Neuronal stem cell (in vitro differentiated cells): ENCODE results near the gene PCDHA10.
A peak's percentile ranks its signal among the peaks of the same experiment; 100 is the strongest.
"Not testable (repeated sequence)": the region's sequence is repeated elsewhere in the genome, so short reads cannot be mapped to it uniquely, and the experiment has no call there.

Source experiments
- DNase-seq: peaks from one replicate; pipeline ENCODE4 v3.0.0-alpha.2; 2013; ENCODE audit warnings: low spot score
- H2AFZ ChIP-seq: one replicate; pipeline ENCODE4 v1.6.1; 2013; ENCODE audit warnings: mild to moderate bottlenecking, low read length, inconsistent platforms
- H2AK5ac ChIP-seq: 2 replicates; pipeline ENCODE4 v1.6.1; 2013; ENCODE audit warnings: low read depth, mild to moderate bottlenecking, inconsistent platforms, low read length, moderate library complexity, mixed read lengths
- H2BK120ac ChIP-seq: 2 replicates; pipeline ENCODE4 v1.6.1; 2013; ENCODE audit warnings: low read depth, mild to moderate bottlenecking, inconsistent platforms, low read length, moderate library complexity, mixed read lengths
- H2BK12ac ChIP-seq: one replicate; pipeline ENCODE4 v1.6.1; 2013; ENCODE audit warnings: low read length, inconsistent platforms
- H2BK15ac ChIP-seq: 2 replicates; pipeline ENCODE4 v1.6.1; 2013; ENCODE audit warnings: mild to moderate bottlenecking, low read length, inconsistent platforms, mixed read lengths
- H2BK5ac ChIP-seq: one replicate; pipeline ENCODE4 v1.6.1; 2013; ENCODE audit warnings: inconsistent platforms, mild to moderate bottlenecking, low read length, moderate library complexity
- H3K14ac ChIP-seq: one replicate; pipeline ENCODE4 v1.6.1; 2013; ENCODE audit warnings: low read length, inconsistent platforms
- H3K18ac ChIP-seq: 2 replicates; pipeline ENCODE4 v1.6.1; 2013; ENCODE audit warnings: low read length, inconsistent platforms
- H3K23ac ChIP-seq: 2 replicates; pipeline ENCODE4 v1.6.1; 2013; ENCODE audit warnings: low read depth, mild to moderate bottlenecking, mixed read lengths, low read length, inconsistent platforms; ENCODE audit not compliant: poor library complexity
- H3K27ac ChIP-seq: replicated peaks from 3 replicates; pipeline ENCODE4 v1.5.1; 2013; ENCODE audit warnings: low read length, inconsistent platforms
- H3K27me3 ChIP-seq, 3 experiments: 2 replicates each; pipeline ENCODE4 v1.6.1; 2013; ENCODE audit warnings: low read length in 3 of 3, mild to moderate bottlenecking in 2 of 3, inconsistent platforms in 1 of 3, low read depth in 1 of 3, mixed read lengths in 1 of 3, moderate library complexity in 1 of 3; ENCODE audit not compliant: control insufficient read depth in 3 of 3, insufficient read depth in 3 of 3
- H3K36me3 ChIP-seq, 2 donors: replicated peaks in 1 of 2; 2 replicates each; pipeline ENCODE4 v1.6.1; 2013; ENCODE audit warnings: low read length in 2 of 2; ENCODE audit not compliant: control insufficient read depth in 2 of 2, insufficient read depth in 2 of 2
- H3K4ac ChIP-seq: 2 replicates; pipeline ENCODE4 v1.6.1; 2013; ENCODE audit warnings: inconsistent platforms, mild to moderate bottlenecking, low read length, moderate library complexity
- H3K4me1 ChIP-seq, 2 donors: 1 replicate in 1 of 2; 2 replicates in 1 of 2; pipeline ENCODE4 v1.6.1; 2013; ENCODE audit warnings: low read length in 2 of 2, low read depth in 1 of 2; ENCODE audit not compliant: control insufficient read depth in 2 of 2, insufficient read depth in 1 of 2
- H3K4me2 ChIP-seq: one replicate; pipeline ENCODE4 v1.6.1; 2013; ENCODE audit warnings: mild to moderate bottlenecking, low read length, inconsistent platforms; ENCODE audit not compliant: insufficient read depth, poor library complexity, severe bottlenecking
- H3K4me3 ChIP-seq, 2 donors: 2 replicates each; pipeline ENCODE4 v1.5.1; 2013; ENCODE audit warnings: low read length in 2 of 2, mild to moderate bottlenecking in 2 of 2, inconsistent platforms in 1 of 2, moderate library complexity in 1 of 2
- H3K79me1 ChIP-seq: one replicate; pipeline ENCODE4 v1.6.1; 2013; ENCODE audit warnings: low read depth, mild to moderate bottlenecking, inconsistent platforms, low read length, moderate library complexity
- H3K9ac ChIP-seq: one replicate; pipeline ENCODE4 v1.6.1; 2013; ENCODE audit warnings: mild to moderate bottlenecking, low read depth, low read length, inconsistent platforms; ENCODE audit not compliant: poor library complexity
- H3K9me3 ChIP-seq, 2 donors: replicated peaks in 1 of 2; 2 replicates each; pipeline versions ENCODE3 to v1.6.1; 2013; ENCODE audit warnings: low read length in 2 of 2, mild to moderate bottlenecking in 2 of 2, inconsistent platforms in 1 of 2, low read depth in 1 of 2, mixed read lengths in 1 of 2, moderate library complexity in 1 of 2; ENCODE audit not compliant: control insufficient read depth in 2 of 2, insufficient read depth in 1 of 2
- H4K8ac ChIP-seq: one replicate; pipeline ENCODE4 v1.6.1; 2013; ENCODE audit warnings: low read depth, mild to moderate bottlenecking, inconsistent platforms, low read length, moderate library complexity
- H4K91ac ChIP-seq: one replicate; pipeline ENCODE4 v1.6.1; 2013; ENCODE audit warnings: low read length, low read depth, mild to moderate bottlenecking, inconsistent platforms; ENCODE audit not compliant: poor library complexity
- WGBS, 2 donors: extraction: QIAGEN DNeasy Blood & Tissue Kit; methylation state at CpG; one replicate each; pipeline ENCODE4 v1.1.7; 2013; ENCODE audit warnings: missing lambda C conversion rate in 2 of 2, mixed read lengths in 1 of 2; ENCODE audit not compliant: insufficient read length in 2 of 2, insufficient replicate concordance in 1 of 2; ENCODE audit errors: extremely low coverage in 2 of 2; 5-methylcytosine and 5-hydroxymethylcytosine counted together

PCDHA10 gene

GRCh38 chr5:140808889-140809291 is 46.8 kb upstream of the PCDHA10 start:
- H3K18ac ChIP-seq, result no peak overlapping the region
- no peak overlapping the region for H3K14ac ChIP-seq
- H2AFZ ChIP-seq, result no peak overlapping the region
- no peak overlapping the region for H2AK5ac ChIP-seq
- H3K4me2 ChIP-seq, result no peak overlapping the region
- H2BK15ac ChIP-seq, result no peak overlapping the region
- no CpG with 5 or more reads among the region's 43 CpGs for WGBS, 2 donors
- peak overlapping the region; percentile 91 for H3K23ac ChIP-seq
- H3K36me3 ChIP-seq, result peaks cover 4 to 10% of the 10 kb centered on the region in 2 donors
- H4K8ac ChIP-seq, result no peak overlapping the region
- no peak for DNase-seq
- peak overlapping the region; percentile 60 for H3K9ac ChIP-seq
- H2BK5ac ChIP-seq, result no peak overlapping the region
- no peak overlapping the region for H3K4ac ChIP-seq
- no peak overlapping the region for H4K91ac ChIP-seq
- H2BK120ac ChIP-seq, result no peak overlapping the region
- no peaks in the 10 kb centered on the region for H3K4me1 ChIP-seq
- H3K27me3 ChIP-seq, result no peaks in the 10 kb centered on the region
- no peak overlapping the region for H2BK12ac ChIP-seq
- peaks cover 12 to 38% of the 10 kb centered on the region in 2 donors for H3K9me3 ChIP-seq
- peaks cover 9% of the 10 kb centered on the region for H3K79me1 ChIP-seq
- no peak overlapping the region for H3K27ac ChIP-seq
- no peak overlapping the region for H3K4me3 ChIP-seq

DNA sequence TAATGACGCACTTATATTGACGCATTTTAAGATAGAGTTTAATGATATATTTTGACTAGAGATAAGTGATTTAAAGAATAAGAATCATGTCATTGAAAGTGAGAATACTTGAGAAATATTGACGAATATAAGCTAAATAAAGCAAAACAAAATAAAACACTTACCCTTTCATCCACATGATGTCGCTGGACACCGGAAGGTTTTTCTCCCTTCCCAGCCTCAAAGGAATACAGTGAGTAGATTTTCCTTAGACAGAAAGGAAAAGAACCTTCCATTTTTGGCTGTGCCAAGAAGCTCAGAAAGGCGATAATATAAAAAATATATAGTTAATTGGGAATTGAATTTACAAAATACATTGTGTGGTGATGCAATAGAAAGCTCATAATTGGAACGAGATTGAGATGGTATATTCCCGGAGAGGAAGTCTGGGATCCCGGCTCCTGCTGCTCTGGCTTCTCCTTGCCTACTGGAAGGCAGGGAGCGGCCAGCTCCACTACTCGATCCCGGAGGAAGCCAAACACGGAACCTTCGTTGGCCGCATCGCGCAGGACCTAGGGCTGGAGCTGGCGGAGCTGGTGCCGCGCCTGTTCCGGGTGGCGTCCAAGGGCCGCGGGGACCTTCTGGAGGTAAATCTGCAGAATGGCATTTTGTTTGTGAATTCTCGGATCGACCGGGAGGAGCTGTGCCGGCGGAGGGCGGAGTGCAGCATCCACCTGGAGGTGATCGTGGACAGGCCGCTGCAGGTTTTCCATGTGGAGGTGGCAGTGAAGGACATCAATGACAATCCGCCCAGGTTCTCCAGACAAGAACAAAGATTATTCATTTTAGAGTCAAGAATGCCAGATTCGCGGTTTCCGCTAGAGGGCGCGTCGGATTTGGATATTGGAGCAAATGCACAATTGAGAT is 34.1 kb upstream of the PCDHA10 start, which contains the start of gene PCDHA5:
Gene PCDHA5 (plus strand): TSS at position 239 of the 906 bp plus-strand sequence.
- no peak within 1 kb of the TSS for H2BK12ac ChIP-seq
- H3K36me3 ChIP-seq, result peaks cover 3 to 44% of the 10 kb centered on the region in 2 donors
- no peak within 1 kb of the TSS for H3K14ac ChIP-seq
- no peak within 1 kb of the TSS for H3K9ac ChIP-seq
- no peaks in the 10 kb centered on the region for H3K27me3 ChIP-seq
- no peak within 1 kb of the TSS for H3K4ac ChIP-seq
- H3K4me2 ChIP-seq, result no peak within 1 kb of the TSS
- H2BK15ac ChIP-seq, result no peak within 1 kb of the TSS
- H3K18ac ChIP-seq, result no peak within 1 kb of the TSS
- peaks cover 10 to 51% of the 10 kb centered on the region in 2 donors for H3K9me3 ChIP-seq
- H2BK5ac ChIP-seq, result no peak within 1 kb of the TSS
- no peak for DNase-seq
- no peak within 1 kb of the TSS for H2BK120ac ChIP-seq
- no peaks in the 10 kb centered on the region for H3K4me1 ChIP-seq
- no peak within 1 kb of the TSS for H2AK5ac ChIP-seq
- peaks cover 4% of the 10 kb centered on the region for H3K79me1 ChIP-seq
- WGBS, 2 donors, result 100% methylated on average over 2 of the region's 39 CpGs; no CpG with 5 or more reads in 1 of the 2 donors
- H4K8ac ChIP-seq, result no peak within 1 kb of the TSS
- no peak within 1 kb of the TSS for H3K27ac ChIP-seq
- no peak within 1 kb of the TSS for H3K4me3 ChIP-seq
- no peak within 1 kb of the TSS for H3K23ac ChIP-seq
- H4K91ac ChIP-seq, result no peak within 1 kb of the TSS
- H2AFZ ChIP-seq, result no peak within 1 kb of the TSS

GRCh38 chr5:140822281-140822629 is 33.4 kb upstream of the PCDHA10 start:
- H3K18ac ChIP-seq, result no peak overlapping the region
- no peaks in the 10 kb centered on the region for H3K4me1 ChIP-seq
- H3K27ac ChIP-seq, result no peak overlapping the region
- H2AK5ac ChIP-seq, result no peak overlapping the region
- H3K4me2 ChIP-seq, result no peak overlapping the region
- peaks cover 3 to 44% of the 10 kb centered on the region in 2 donors for H3K36me3 ChIP-seq
- H2BK5ac ChIP-seq, result no peak overlapping the region
- H3K79me1 ChIP-seq, result peaks cover 4% of the 10 kb centered on the region
- no peak overlapping the region for H3K14ac ChIP-seq
- no peak overlapping the region for H4K8ac ChIP-seq
- H4K91ac ChIP-seq, result no peak overlapping the region
- H3K27me3 ChIP-seq, result no peaks in the 10 kb centered on the region
- H3K4ac ChIP-seq, result no peak overlapping the region
- peaks cover 10 to 48% of the 10 kb centered on the region in 2 donors for H3K9me3 ChIP-seq
- H2BK12ac ChIP-seq, result no peak overlapping the region
- WGBS, 2 donors, result no CpG with 5 or more reads among the region's 6 CpGs
- no peak overlapping the region for H3K23ac ChIP-seq
- H3K9ac ChIP-seq, result no peak overlapping the region
- no peak overlapping the region for H2AFZ ChIP-seq
- no peak for DNase-seq
- H2BK15ac ChIP-seq, result no peak overlapping the region
- H2BK120ac ChIP-seq, result no peak overlapping the region
- H3K4me3 ChIP-seq, result no peak overlapping the region

DNA sequence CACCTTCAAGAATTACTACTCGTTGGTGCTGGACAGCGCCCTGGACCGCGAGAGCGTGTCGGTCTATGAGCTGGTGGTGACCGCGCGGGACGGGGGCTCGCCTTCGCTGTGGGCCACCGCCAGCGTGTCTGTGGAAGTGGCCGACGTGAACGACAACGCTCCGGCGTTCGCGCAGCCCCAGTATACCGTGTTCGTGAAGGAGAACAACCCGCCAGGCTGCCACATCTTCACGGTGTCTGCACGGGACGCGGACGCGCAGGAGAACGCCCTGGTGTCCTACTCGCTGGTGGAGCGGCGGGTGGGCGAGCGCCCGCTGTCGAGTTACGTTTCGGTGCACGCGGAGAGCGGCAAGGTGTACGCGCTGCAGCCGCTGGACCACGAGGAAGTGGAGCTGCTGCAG is 32.7 kb upstream of the PCDHA10 start:
- H2BK15ac ChIP-seq, H3K4me2 ChIP-seq, H3K79me1 ChIP-seq, H2AK5ac ChIP-seq, H4K91ac ChIP-seq, H2BK5ac ChIP-seq, H3K4ac ChIP-seq, H4K8ac ChIP-seq, H2BK12ac ChIP-seq, H3K27ac ChIP-seq, H3K23ac ChIP-seq, DNase-seq, H3K18ac ChIP-seq, H2BK120ac ChIP-seq, H3K9ac ChIP-seq, H3K4me1 ChIP-seq, H3K27me3 ChIP-seq, H2AFZ ChIP-seq: not testable (repeated sequence)
- peak overlapping the region in 1 of 2 donors; percentile 65 for H3K4me3 ChIP-seq
- WGBS, 2 donors, result no CpG with 5 or more reads among the region's 48 CpGs
- peaks cover 3 to 42% of the 10 kb centered on the region in 2 donors for H3K36me3 ChIP-seq
- H3K9me3 ChIP-seq, result peaks cover 10 to 45% of the 10 kb centered on the region in 2 donors
- peak overlapping the region; percentile 8 for H3K14ac ChIP-seq
